ENCODE measurements around the gene CYP24A1. TPM values are rescaled to one million over a fixed set of nuclear protein-coding genes. Genes with fewer than 3 reads are reported as not detected.

The CYP24A1 gene
- total RNA-seq, 1 donor from 2014 or later = 23.6 TPM

DNA sequence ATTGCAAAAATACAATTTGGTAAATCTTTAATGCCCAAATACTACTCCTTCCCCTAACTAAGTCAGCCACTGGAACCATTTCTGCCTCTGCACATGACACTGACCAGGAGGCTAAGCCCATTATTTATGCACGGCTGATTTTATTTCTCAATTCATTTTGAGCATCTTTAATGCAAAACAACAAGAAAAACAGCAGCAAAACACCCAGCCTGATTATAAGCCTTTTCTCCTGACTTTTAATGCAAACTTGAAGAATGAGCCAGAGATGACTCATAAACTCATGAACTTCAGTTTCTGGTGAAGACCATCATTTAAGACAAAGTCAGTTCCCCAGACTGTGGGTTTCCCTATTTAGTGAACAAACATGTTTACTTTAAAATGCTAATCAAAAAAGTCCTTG lies 51.6 kb downstream of the CYP24A1 start:
- no peak for DNase-seq (ENCODE audit: low spot score in 2 of 2, unreplicated experiment in 2 of 2)
- Mint-ChIP-seq H3K9me3 (no peaks in the 10 kb centered on the region), H3K4me1 (peaks cover 26% of the 10 kb centered on the region), H3K27me3 (ENCODE audit: low read depth) (no peaks in the 10 kb centered on the region), H3K27ac (peak overlapping the region; percentile 92), H3K36me3 (no peaks in the 10 kb centered on the region), H3K4me3 (no peak overlapping the region)
- TF ChIP-seq, protein P1, sequence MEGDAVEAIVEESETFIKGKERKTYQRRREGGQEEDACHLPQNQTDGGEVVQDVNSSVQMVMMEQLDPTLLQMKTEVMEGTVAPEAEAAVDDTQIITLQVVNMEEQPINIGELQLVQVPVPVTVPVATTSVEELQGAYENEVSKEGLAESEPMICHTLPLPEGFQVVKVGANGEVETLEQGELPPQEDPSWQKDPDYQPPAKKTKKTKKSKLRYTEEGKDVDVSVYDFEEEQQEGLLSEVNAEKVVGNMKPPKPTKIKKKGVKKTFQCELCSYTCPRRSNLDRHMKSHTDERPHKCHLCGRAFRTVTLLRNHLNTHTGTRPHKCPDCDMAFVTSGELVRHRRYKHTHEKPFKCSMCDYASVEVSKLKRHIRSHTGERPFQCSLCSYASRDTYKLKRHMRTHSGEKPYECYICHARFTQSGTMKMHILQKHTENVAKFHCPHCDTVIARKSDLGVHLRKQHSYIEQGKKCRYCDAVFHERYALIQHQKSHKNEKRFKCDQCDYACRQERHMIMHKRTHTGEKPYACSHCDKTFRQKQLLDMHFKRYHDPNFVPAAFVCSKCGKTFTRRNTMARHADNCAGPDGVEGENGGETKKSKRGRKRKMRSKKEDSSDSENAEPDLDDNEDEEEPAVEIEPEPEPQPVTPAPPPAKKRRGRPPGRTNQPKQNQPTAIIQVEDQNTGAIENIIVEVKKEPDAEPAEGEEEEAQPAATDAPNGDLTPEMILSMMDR (IDR thresholded peaks at IDR 0.05; ENCODE audit: unreplicated experiment) = no peak

DNA sequence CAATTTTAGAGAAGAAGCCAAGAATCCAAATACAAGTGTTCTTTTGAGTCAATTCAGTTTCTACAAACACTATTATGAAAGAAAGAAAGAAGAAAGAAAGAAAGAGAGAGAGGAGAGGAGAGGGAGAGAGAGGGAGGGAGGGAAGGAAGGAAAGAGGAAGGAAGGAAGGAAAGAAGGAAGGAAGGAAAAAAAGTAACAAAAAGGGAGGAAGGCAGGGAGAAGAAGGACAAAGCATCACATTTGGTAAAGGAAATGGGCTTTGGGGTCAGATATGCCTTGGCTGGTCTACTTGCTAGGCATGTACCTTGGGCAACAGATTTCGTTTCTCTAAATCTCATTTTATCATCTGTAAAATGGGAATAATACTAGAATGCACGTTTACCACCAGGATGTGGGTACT lies 54.0 kb downstream of the CYP24A1 start:
- no peak overlapping the region for H3K4me3 Mint-ChIP-seq
- DNase-seq (ENCODE audit: low spot score in 2 of 2, unreplicated experiment in 2 of 2) = no peak
- TF ChIP-seq, protein P1 (IDR thresholded peaks at IDR 0.05; ENCODE audit: unreplicated experiment) = no peak
- no peak overlapping the region for H3K27ac Mint-ChIP-seq
- peaks cover 20% of the 10 kb centered on the region for H3K4me1 Mint-ChIP-seq
- H3K27me3 Mint-ChIP-seq (ENCODE audit: low read depth) = no peaks in the 10 kb centered on the region
- H3K9me3 Mint-ChIP-seq = no peaks in the 10 kb centered on the region
- H3K36me3 Mint-ChIP-seq = no peaks in the 10 kb centered on the region

DNA sequence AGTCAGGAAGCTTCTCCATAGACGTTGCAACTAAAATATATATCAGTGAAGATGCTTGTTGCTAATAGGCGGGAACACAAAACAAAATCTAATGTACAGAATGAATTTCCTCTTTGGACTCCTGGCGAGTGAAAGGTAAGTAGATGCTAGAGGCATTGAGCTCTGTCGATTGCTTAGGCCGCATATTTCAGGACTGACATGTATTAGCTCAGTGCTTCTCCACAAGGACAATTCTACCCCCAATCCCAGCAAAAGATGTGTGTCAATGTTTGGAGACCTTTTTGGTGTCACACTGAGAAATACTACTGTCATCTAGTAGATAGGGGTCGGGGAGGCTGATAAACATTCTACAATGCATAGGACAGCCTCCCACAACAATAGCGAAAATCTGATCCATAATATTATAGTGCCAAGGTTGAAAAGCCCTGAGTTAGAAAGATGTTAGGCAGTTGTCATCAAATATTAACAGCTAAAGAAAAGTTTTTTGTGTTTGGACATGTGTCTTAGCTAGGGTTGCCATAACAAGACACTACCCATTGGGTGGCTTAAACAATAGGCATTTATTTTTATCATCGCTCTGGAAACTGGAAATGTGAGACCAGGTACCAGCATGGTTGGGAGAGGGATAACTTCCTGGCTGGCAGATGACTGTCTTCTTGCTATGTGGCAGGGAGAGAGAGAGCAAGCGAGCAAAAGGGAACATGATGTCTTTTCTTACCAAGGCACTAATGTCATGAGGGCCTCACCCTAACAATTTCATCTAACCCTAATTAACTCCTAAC lies 55.4 kb downstream of the CYP24A1 start:
- no peaks in the 10 kb centered on the region for H3K27me3 Mint-ChIP-seq (ENCODE audit: low read depth)
- H3K36me3 Mint-ChIP-seq = no peaks in the 10 kb centered on the region
- no peak overlapping the region for H3K27ac Mint-ChIP-seq
- no peak overlapping the region for H3K4me3 Mint-ChIP-seq
- H3K4me1 Mint-ChIP-seq = peaks cover 13% of the 10 kb centered on the region
- no peaks in the 10 kb centered on the region for H3K9me3 Mint-ChIP-seq
- TF ChIP-seq, protein P1 (IDR thresholded peaks at IDR 0.05; ENCODE audit: unreplicated experiment) = no peak
- DNase-seq (ENCODE audit: low spot score in 2 of 2, unreplicated experiment in 2 of 2) = no peak

DNA sequence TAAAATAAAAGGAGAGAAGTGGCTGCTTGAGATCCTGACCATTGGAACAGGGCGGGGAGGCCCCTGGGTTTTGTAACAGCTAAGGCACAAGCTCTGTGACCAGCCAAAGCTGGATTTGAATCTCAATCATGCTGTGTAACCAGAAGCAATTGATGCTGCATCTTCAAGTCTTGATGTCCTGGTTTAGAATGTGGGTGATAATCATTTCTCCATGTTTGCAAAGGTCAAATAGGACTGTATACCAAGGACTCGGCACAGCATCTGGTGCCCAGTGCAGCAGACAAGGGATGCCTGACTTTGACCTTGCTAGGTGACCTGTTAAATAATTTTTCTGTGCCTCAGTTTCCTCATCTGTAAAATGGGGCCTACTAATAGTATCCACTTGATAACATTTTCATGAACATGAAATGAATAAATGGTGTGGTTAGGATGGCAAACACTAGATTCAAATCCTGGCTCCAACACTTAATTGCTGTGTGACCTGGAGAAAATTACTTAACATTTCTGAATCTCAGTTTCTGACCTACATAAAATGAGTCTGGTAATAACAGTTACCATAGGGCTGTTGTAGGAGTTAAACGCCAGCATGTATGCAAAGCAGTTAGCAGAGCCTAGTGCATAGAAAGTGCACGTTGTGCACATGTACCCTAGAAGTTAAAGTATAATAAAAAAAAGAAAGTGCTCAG lies 57.1 kb downstream of the CYP24A1 start:
- Mint-ChIP-seq H3K36me3 (no peaks in the 10 kb centered on the region), H3K4me1 (no peaks in the 10 kb centered on the region), H3K9me3 (no peaks in the 10 kb centered on the region), H3K27ac (no peak overlapping the region), H3K27me3 (ENCODE audit: low read depth) (no peaks in the 10 kb centered on the region), H3K4me3 (no peak overlapping the region)
- TF ChIP-seq, protein P1 (IDR thresholded peaks at IDR 0.05; ENCODE audit: unreplicated experiment) = no peak
- no peak for DNase-seq (ENCODE audit: low spot score in 2 of 2, unreplicated experiment in 2 of 2)

DNA sequence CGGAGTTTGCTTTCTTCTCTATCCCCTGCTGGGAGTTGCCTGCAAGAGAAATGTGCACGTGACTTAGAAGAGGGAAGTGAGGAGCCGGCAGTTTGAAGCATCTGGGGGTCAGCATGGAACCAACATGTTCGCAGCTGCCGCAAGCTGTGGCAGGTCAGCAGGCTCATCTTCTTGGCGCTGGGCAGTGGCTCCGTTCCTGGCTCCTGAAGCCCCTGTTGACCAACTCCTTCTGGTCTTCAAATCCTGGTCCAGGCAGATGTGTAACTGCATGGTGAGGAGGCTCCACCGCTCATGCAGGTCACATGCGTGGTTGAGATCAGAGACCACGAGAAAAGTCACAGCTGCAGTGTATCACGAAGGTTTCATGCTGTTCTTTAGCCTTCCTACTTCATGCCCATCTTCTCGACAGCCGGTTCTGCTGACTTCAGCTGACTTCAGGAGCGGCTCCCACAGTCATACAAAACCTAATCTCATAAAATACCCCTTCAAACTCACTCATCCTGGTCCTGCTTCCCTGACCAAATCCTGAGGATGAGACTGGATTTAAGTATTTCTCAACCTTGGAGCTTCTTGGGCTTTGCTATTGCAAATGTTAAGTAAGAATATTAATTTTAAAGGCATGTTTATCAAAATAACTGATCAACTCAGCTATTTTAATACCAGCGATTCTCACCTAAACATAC lies 58.5 kb downstream of the CYP24A1 start:
- H3K27me3 Mint-ChIP-seq (ENCODE audit: low read depth) = no peaks in the 10 kb centered on the region
- H3K4me3 Mint-ChIP-seq = no peak overlapping the region
- no peaks in the 10 kb centered on the region for H3K4me1 Mint-ChIP-seq
- TF ChIP-seq, protein P1 (IDR thresholded peaks at IDR 0.05; ENCODE audit: unreplicated experiment) = no peak
- H3K9me3 Mint-ChIP-seq = peaks cover 5% of the 10 kb centered on the region
- no peaks in the 10 kb centered on the region for H3K36me3 Mint-ChIP-seq
- no peak overlapping the region for H3K27ac Mint-ChIP-seq
- no peak for DNase-seq (ENCODE audit: low spot score in 2 of 2, unreplicated experiment in 2 of 2)
